Left ventricle myocardium inferior (tissue), 1 donor: Measurements from ENCODE around the gene CLEC4D. TPM values are rescaled to one million over a fixed set of nuclear protein-coding genes. Genes with fewer than 3 reads are reported as not detected.
"Not testable (repeated sequence)": the region's sequence is repeated elsewhere in the genome, so short reads cannot be mapped to it uniquely, and the experiment has no call there.

Source experiments
- DNase-seq: peaks from one replicate; pipeline ENCODE4 v3.0.0-alpha.2; 2020
- H3K27ac ChIP-seq: fragments of 200-600 bp; replicated peaks from 2 replicates; pipeline ENCODE4 v1.8.0; 2021
- H3K27me3 ChIP-seq: fragments of 200-600 bp; 2 replicates; pipeline ENCODE4 v1.8.0; 2021; ENCODE audit warnings: low read depth
- H3K36me3 ChIP-seq: fragments of 200-600 bp; 2 replicates; pipeline ENCODE4 v1.8.0; 2021
- H3K4me1 ChIP-seq: fragments of 200-600 bp; 2 replicates; pipeline ENCODE4 v1.8.0; 2021
- H3K4me3 ChIP-seq: fragments of 200-600 bp; 2 replicates; pipeline ENCODE4 v1.8.0; 2021; ENCODE audit warnings: mild to moderate bottlenecking, moderate library complexity
- H3K9me3 ChIP-seq: fragments of 200-600 bp; replicated peaks from 2 replicates; pipeline ENCODE4 v1.8.0; 2021
- intact Hi-C: fragments of 100-400 bp; cut with micrococcal nuclease; formaldehyde crosslinking; loops from one replicate; pipeline ENCODE4 v1.11.0; 2022
- total RNA-seq: library from RNA; stranded (reverse); fragmentation: NEBNext Ultra II Directional; extraction: Animal tissue kit (Norgen Biotek cat#: 25700); gene quantifications from one replicate; pipeline ENCODE4 v1.2.1, GENCODE V29; 2021
- TF ChIP-seq, protein P1 (sequence below): fragments of 200-600 bp; IDR thresholded peaks from 2 replicates; pipeline ENCODE4 v1.8.0; 2021; ENCODE audit warnings: antibody characterized with exemption, mild to moderate bottlenecking, borderline replicate concordance
- donor health status: DM: no; HTN: yes; CAD: no; lungs with severe emphysema.

The CLEC4D gene
- total RNA-seq, 1 donor from 2014 or later = not detected

DNA sequence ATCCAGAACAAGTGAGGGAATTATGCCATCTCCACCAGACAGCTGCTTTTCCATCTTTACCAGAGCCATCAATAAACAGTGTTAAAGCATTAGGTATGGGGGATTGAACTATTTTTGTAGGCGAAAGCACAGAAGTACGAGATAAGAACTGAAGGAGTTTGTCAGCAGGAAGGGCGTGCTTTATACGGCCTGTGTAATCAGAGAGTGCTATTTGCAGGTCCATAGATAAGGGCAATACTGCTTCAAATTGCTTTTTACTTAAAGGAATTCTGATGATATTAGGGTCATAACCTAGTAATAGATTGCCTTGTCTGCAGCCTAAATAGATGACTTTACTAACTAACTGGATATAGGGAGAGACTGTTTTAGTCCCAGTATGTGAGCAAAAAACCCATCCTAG lies 47.7 kb downstream of the CLEC4D start:
- intact Hi-C loops = no loop called here
- DNase-seq = no peak
- Histone ChIP-seq H3K4me3 (no peak overlapping the region), H3K9me3 (peaks cover 24% of the 10 kb centered on the region), H3K27me3 (no peaks in the 10 kb centered on the region), H3K27ac (no peak overlapping the region), H3K4me1 (no peaks in the 10 kb centered on the region), H3K36me3 (no peaks in the 10 kb centered on the region)
- TF ChIP-seq, protein P1, sequence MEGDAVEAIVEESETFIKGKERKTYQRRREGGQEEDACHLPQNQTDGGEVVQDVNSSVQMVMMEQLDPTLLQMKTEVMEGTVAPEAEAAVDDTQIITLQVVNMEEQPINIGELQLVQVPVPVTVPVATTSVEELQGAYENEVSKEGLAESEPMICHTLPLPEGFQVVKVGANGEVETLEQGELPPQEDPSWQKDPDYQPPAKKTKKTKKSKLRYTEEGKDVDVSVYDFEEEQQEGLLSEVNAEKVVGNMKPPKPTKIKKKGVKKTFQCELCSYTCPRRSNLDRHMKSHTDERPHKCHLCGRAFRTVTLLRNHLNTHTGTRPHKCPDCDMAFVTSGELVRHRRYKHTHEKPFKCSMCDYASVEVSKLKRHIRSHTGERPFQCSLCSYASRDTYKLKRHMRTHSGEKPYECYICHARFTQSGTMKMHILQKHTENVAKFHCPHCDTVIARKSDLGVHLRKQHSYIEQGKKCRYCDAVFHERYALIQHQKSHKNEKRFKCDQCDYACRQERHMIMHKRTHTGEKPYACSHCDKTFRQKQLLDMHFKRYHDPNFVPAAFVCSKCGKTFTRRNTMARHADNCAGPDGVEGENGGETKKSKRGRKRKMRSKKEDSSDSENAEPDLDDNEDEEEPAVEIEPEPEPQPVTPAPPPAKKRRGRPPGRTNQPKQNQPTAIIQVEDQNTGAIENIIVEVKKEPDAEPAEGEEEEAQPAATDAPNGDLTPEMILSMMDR = no peak

DNA sequence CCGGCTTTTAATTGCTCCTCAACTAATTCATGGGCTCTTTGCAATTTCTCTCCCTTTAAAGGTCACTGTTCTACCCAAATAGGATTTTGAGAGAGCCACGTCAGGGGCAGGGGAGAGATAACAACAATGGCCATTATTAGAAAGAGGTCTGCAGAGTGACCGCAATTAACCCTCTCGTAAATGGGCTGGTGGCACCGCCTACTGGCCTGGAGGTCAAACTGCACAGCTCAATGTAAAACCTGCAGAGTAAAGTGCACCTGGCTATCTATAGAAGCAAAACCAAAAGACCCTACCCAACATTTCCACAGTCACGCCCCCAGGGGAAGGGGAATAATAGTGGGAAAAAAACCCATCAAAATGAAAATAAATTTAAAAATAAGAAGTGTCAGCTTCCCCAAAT lies 49.0 kb downstream of the CLEC4D start:
- no peak for DNase-seq
- no peaks in the 10 kb centered on the region for H3K4me1 ChIP-seq
- H3K9me3 ChIP-seq = peaks cover 24% of the 10 kb centered on the region
- H3K27ac ChIP-seq = no peak overlapping the region
- TF ChIP-seq, protein P1 = no peak
- H3K36me3 ChIP-seq = no peaks in the 10 kb centered on the region
- intact Hi-C loops = no loop called here
- no peak overlapping the region for H3K4me3 ChIP-seq
- H3K27me3 ChIP-seq = no peaks in the 10 kb centered on the region

DNA sequence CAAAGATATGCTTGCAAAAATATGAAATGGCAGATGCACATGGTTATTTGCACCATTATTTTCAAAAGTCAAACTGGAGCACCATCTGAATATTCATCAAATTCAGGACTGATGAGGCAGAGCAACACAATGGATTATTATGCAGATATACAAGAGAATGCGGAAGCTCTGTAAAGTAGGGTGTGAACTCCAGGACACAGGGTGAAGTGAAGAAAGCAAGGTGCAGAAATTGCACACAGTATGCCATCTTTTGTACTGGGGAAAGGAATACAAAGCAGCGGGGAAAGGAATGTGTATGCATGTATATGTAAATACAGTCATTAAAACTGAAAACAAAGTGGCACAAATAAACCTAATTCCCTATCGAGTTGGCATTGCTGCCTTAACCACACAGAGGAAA lies 50.1 kb downstream of the CLEC4D start:
- DNase-seq = no peak
- peaks cover 24% of the 10 kb centered on the region for H3K9me3 ChIP-seq
- H3K27ac ChIP-seq = no peak overlapping the region
- TF ChIP-seq, protein P1 = no peak
- no peaks in the 10 kb centered on the region for H3K4me1 ChIP-seq
- intact Hi-C loops = no loop called here
- H3K36me3 ChIP-seq = no peaks in the 10 kb centered on the region
- H3K27me3 ChIP-seq = no peaks in the 10 kb centered on the region
- no peak overlapping the region for H3K4me3 ChIP-seq

DNA sequence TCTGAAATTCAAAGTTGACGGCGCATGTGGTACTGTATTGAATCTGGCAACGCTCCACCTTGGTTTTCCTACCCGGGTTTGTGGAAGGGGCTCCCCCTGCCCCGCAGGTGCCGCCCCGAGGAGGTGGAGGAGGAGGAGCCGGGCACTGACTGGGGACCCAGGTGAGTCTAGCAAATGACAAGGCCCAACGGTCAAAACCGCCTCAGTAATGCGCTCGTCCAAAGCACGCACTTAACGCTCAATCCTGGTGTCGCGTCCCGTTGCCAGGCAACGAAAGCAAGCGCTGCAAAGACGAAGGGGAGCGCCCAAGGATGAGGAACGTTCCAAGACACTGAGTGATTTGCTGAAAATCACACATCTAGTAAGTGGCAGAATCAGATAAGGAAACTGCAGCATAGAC lies 51.4 kb downstream of the CLEC4D start:
- TF ChIP-seq, protein P1 = no peak
- Histone ChIP-seq H3K27me3 (no peaks in the 10 kb centered on the region), H3K4me3 (no peak overlapping the region), H3K4me1 (no peaks in the 10 kb centered on the region), H3K36me3 (no peaks in the 10 kb centered on the region), H3K9me3 (peaks cover 24% of the 10 kb centered on the region), H3K27ac (no peak overlapping the region)
- intact Hi-C loops = no loop called here
- DNase-seq = no peak

DNA sequence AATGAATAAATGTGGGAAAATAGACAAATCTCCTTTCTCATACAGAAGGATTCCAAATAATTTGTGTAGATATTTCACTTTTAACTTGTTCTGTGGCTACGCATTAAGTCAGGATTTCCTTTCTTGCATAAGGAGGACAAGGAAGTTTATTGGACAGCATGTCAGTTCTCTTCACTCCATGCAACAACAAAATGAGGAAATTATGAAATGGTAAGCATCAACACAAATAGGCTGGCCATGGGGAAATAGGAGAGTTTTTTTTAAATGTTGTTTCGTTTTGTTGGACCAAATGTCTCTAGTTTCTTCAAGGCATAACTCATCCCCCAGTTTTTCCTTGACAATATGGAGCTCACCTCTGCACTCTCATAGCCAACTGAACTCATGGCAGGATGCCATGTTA lies 52.7 kb downstream of the CLEC4D start:
- H3K36me3 ChIP-seq, H3K4me3 ChIP-seq, H3K4me1 ChIP-seq, intact Hi-C loops, H3K27me3 ChIP-seq, DNase-seq: not testable (repeated sequence)
- H3K27ac ChIP-seq = peak overlapping the region; percentile 46
- peaks cover 24% of the 10 kb centered on the region for H3K9me3 ChIP-seq

DNA sequence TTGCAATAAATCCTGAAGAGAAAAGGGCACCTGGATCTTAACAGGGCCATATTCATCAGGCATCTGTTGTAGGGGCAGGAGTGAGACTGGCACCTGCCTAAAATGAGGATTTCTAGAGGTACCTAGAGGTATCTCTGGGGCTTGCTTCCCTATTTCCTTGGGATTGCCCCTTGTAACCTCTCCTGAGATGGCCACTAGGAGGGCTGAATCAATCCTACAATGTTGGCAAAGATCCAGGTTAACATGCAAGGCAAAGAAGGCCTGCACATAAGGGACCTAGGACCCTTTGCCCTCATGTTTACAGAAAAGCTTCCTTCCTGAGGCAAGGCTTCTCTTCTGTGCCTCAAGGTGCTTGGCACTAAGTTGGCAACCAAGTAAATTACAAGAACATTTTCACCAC lies 53.2 kb downstream of the CLEC4D start:
- Histone ChIP-seq H3K4me3 (no peak overlapping the region), H3K36me3 (no peaks in the 10 kb centered on the region), H3K27ac (peak overlapping the region; percentile 46), H3K4me1 (no peaks in the 10 kb centered on the region), H3K9me3 (peaks cover 24% of the 10 kb centered on the region), H3K27me3 (no peaks in the 10 kb centered on the region)
- DNase-seq = no peak
- intact Hi-C loops = no loop called here
- TF ChIP-seq, protein P1 = no peak

Other genes starting within 250 kb of the CLEC4D start
- gene CLEC6A, start 57.5 kb upstream of the CLEC4D start, total RNA-seq = not detected
- 0.19 TPM for gene CLEC4E, start 27.4 kb downstream of the CLEC4D start, total RNA-seq
- not detected for gene AICDA, start 99.4 kb downstream of the CLEC4D start, total RNA-seq
- 55.8 TPM for gene MFAP5, start 149.3 kb downstream of the CLEC4D start, total RNA-seq
- 14.0 TPM for gene RIMKLB, start 184.5 kb downstream of the CLEC4D start, total RNA-seq